ENCODE data around the gene ARMC2.
"Not testable (repeated sequence)": the region's sequence is repeated elsewhere in the genome, so short reads cannot be mapped to it uniquely, and the experiment has no call there.

ARMC2 gene

DNA sequence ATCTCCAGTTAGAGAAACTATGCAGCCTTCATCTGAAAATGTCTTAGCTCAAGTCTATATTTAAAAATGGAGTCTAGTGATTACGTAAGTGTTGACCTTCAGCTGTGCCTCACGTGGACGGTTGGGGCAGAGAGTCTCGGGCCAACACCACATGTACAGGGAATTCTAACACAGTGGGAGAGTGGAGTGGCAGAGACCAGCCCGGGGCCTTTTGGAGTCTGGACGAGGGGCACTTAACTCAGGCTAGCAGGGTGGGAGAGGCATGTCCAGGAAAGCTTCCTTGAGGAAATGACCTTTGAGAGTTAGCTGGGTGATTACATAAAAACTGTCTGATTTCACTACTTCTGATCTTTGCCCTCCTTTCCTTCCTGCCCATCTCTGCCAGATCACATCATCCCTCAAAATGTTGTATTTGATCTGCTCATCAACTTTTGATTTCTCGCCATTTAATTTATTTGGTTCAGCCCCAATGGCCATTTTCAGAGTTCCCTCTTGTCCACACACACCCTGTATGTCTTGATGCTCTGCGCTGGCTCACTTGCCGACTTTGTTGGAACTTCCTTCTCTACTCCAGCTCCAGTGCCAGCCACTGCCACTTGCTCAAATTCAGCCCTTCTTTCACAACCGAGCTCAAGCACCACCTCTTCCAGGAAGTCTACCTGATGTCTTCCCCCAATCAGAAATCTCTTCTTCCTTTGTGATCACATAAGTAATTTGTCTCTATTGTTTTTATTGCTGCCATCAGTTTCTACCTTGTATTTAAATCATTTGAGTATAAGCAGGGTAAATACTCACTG lies 2.6 kb downstream of the ARMC2 start:
- TF ChIP-seq, protein P1, sequence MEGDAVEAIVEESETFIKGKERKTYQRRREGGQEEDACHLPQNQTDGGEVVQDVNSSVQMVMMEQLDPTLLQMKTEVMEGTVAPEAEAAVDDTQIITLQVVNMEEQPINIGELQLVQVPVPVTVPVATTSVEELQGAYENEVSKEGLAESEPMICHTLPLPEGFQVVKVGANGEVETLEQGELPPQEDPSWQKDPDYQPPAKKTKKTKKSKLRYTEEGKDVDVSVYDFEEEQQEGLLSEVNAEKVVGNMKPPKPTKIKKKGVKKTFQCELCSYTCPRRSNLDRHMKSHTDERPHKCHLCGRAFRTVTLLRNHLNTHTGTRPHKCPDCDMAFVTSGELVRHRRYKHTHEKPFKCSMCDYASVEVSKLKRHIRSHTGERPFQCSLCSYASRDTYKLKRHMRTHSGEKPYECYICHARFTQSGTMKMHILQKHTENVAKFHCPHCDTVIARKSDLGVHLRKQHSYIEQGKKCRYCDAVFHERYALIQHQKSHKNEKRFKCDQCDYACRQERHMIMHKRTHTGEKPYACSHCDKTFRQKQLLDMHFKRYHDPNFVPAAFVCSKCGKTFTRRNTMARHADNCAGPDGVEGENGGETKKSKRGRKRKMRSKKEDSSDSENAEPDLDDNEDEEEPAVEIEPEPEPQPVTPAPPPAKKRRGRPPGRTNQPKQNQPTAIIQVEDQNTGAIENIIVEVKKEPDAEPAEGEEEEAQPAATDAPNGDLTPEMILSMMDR (IDR thresholded peaks at IDR 0.05; ENCODE audit: control insufficient read depth, extremely low read depth, insufficient read depth), result no peak
- DNase-seq (ENCODE audit: low read depth), result no peak
- H3K4me3 ChIP-seq (ENCODE audit: low read depth, low read length), result no peak overlapping the region

DNA sequence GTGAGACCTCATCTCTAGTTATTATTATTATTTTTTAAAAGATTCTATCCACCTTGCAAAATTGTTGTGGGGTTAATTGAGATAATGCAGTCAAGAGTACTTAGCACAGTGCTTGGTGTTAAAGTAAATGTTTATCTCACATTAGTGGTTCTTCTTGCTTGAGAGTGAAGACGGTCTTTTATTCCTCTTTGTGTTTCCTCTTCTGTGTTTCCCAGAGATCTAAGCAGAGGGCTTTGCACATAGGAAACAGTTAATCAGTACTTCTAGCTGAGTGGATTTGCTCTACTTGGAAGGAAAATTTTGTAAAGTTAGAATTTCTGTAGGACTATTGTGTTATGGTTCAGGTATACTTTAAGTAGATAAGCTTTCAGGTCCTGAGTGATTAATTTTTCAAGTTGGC lies 3.5 kb downstream of the ARMC2 start:
- DNase-seq (ENCODE audit: low read depth), result no peak
- H3K4me3 ChIP-seq (ENCODE audit: low read depth, low read length), result no peak overlapping the region
- TF ChIP-seq, protein P1 (IDR thresholded peaks at IDR 0.05; ENCODE audit: control insufficient read depth, extremely low read depth, insufficient read depth), result no peak

DNA sequence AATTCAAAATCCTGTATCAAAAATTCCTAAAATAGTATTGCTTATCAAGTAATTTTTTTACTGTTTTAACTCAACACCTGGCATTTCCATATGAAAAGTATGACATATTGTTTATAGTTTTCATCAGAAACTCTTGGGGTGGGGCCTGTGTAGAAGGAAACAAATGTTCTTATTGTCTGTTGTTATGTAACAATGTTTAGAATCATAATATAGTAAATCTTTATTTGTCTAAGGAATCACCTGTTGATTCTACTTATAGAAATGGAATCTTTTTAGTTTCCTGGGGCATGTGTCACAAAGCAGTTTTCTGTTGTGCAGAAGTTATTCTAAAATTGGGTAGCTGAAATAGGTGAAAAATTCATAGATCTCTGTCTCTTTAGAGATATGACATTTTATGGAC lies 4.9 kb downstream of the ARMC2 start:
- TF ChIP-seq, protein P1 (IDR thresholded peaks at IDR 0.05; ENCODE audit: control insufficient read depth, extremely low read depth, insufficient read depth), result no peak
- DNase-seq (ENCODE audit: low read depth), result no peak
- no peak overlapping the region for H3K4me3 ChIP-seq (ENCODE audit: low read depth, low read length)

DNA sequence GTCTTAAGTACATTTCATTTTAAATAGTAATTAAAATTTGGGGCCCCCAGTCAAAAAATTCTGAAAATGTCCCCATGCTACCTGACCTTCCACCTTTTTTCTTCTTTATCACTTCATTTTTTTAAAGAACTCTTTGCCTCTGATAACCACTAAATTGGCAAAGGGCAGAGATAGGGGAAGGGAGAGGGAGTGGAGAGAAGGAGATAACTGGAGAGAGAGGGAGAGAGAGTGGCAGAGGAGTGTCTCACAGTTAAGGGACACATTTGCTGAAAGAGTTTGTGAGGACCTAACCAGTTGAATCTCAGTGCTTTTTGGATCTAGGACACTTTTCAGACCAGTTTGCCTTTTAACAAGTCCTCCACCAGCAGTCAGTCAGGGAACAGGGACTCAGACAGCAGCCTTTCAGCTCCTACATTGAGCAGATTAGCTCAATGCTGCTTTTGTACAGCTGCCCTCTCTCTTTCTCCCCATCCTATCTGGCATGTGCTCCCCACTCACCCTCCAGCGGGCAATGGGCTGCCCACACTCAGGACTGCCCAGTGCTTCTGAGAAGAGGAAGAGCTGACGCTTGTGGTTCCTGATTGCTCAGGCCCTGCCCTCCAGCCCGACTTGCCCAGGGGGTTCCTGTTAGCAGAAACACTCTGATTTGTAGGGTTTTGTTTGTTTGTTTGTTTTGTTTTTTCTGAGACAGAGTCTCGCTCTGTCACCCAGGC lies 14.4 kb downstream of the ARMC2 start:
- DNase-seq (ENCODE audit: low read depth), result no peak
- no peak overlapping the region for H3K4me3 ChIP-seq (ENCODE audit: low read depth, low read length)
- TF ChIP-seq, protein P1 (IDR thresholded peaks at IDR 0.05; ENCODE audit: control insufficient read depth, extremely low read depth, insufficient read depth), result no peak

DNA sequence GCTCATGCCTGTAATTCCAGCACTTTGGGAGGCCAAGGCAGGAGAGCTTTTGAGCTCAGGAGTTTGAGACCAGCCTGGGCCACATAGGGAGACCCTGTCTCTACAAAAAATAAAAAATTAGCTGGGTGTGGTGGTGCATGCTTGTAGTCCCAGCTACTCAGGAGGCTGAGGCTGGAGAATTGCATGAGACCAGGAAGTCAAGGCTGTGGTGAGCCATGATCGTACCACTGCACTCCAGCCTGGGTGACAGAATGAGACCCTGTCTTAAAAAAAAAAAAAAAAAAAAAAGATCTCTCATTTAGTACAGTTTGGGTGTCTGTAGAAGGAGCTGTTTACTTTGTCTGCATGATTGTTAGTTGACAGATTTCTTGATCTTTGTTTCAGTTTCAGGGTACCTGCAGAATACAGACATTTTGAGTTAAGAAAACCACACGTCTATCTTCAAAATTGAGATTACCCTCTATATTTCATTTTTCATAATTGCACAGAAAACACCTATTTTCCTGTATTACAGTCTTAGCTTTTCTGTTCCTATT lies 17.6 kb downstream of the ARMC2 start:
- not testable (repeated sequence) for H3K4me3 ChIP-seq (ENCODE audit: low read depth, low read length); DNase-seq (ENCODE audit: low read depth)

DNA sequence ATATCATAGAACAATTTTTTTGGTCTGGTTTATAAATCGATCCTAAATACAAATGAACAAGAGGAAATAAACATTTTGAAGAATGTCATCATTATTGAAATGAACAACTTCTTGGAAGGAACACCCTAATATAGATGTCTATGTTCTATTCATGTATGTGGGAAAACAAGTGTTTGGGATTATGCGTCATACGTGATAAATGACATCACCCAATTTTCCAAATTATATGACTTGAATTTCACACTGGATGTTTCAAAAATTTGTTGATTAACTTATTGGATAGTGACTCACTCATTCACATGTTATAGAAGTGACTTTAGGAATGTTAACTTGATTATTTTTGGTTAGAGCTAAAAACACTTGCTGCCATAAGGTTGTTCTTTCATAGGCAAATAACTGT lies 18.6 kb downstream of the ARMC2 start:
- DNase-seq (ENCODE audit: low read depth), result no peak
- no peak overlapping the region for H3K4me3 ChIP-seq (ENCODE audit: low read depth, low read length)
- TF ChIP-seq, protein P1 (IDR thresholded peaks at IDR 0.05; ENCODE audit: control insufficient read depth, extremely low read depth, insufficient read depth), result no peak

DNA sequence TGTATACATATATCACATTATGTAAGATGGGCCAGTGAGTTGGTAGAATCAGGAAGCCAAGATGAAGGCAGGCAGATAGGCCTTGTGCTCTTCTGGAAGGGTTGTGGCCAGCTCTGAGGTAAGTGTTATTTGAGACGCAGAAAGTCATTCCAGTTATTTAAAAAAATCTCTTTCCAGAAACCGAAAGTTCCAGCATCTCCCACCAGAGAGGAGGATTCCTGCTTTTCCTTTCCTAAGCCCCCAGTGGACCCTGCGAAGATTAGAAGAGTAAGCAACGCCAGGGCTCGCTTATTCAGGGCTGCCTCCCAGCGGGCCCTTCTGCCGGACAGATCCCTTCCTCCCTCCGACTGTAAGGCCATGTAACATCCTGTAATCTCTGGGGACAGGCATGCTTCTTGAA lies 20.4 kb downstream of the ARMC2 start:
- H3K4me3 ChIP-seq (ENCODE audit: low read depth, low read length), result no peak overlapping the region
- DNase-seq (ENCODE audit: low read depth), result no peak
- TF ChIP-seq, protein P1 (IDR thresholded peaks at IDR 0.05; ENCODE audit: control insufficient read depth, extremely low read depth, insufficient read depth), result no peak

Measured in LNCaP clone FGC (cell line).